ENCODE data around the gene RFNG. TPM values are rescaled to one million over a fixed set of nuclear protein-coding genes. Genes with fewer than 3 reads are reported as not detected.

RFNG gene
- total and polyA plus RNA-seq, 10 of the 15 experiments (the other 5 are each of a cell fraction or from before 2014, with no cell fraction given), result 0.10 to 19.6 (median 6.2) TPM

DNA sequence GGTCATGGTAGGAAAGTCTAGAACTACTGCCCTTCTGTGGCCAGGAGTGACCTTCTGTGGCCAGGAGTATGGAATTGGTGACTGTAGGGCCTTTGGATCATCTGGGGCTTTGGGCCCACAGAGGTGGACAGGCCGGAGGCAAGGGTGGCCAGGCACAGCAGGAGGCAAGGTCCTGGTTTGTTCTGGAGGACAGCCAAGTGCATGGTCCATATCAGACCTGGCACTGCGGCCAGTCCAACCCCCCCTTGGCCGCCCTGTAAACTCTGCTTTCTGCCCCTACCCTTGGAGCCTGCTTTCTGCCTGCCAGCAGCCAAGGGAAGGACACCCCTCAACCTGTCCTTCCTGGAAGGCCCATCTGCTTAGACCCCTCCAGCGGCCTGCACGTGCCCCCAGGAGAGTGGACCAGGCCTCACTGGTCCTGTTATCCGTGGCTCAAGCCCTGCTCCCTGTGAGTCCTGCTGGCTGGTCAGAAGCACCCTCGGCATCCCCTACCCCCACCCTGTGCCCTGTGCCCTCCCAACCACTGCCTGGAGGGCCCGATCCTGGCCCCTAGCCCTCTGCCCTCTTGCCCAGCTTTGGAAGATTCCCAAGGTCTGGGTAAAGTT lies 11.8 kb downstream of the RFNG start:
- CTCF ChIA-PET, result interaction anchor here (1.4 kb wide), 1 partner anchor 11 kb away, joined by 3 read pairs; no protein-coding TSS in a partner anchor
- Histone ChIP-seq H3K9me3 (replicated peaks; ENCODE audit: control insufficient read depth, insufficient read depth, low read length) (no peaks in the 10 kb centered on the region), H2AFZ (ENCODE audit: control insufficient read depth, low read depth, low read length) (no peak overlapping the region), H3K27ac (ENCODE audit: control insufficient read depth, insufficient read depth) (no peak overlapping the region), H3K9ac (ENCODE audit: control insufficient read depth, insufficient read depth, low read length) (no peak overlapping the region), H4K20me1 (ENCODE audit: control insufficient read depth, insufficient read depth) (no peaks in the 10 kb centered on the region), H3K4me2 (ENCODE audit: control insufficient read depth, insufficient read depth) (no peak overlapping the region), H3K36me3 (ENCODE audit: control insufficient read depth in 2 of 2, insufficient read depth in 2 of 2, low read length in 1 of 2) (no peaks in the 10 kb centered on the region; a peak in 1 of 4 replicates), H3K27me3 (replicated peaks in 1 of 2; ENCODE audit: control insufficient read depth in 2 of 2, insufficient read depth in 2 of 2, low read length in 1 of 2) (no peaks in the 10 kb centered on the region), H3K4me1 (ENCODE audit: control insufficient read depth, insufficient read depth, low read length) (peaks cover 10% of the 10 kb centered on the region), H3K4me3 (no peak overlapping the region), H3K79me2 (ENCODE audit: control insufficient read depth, insufficient read depth, low read length) (peaks cover 5% of the 10 kb centered on the region)
- no peak for FAIRE-seq
- intact Hi-C loops (cut with micrococcal nuclease; ENCODE audit: unreplicated experiment) (loop anchor here (5.0 kb wide), 1 partner anchor 58 kb away; the partner anchor contains the start of gene FASN), in situ Hi-C loops (cut with MboI) (loop anchor here (5.0 kb wide), 1 partner anchor 118 kb away; no protein-coding TSS in a partner anchor)
- TF ChIP-seq, protein P1, sequence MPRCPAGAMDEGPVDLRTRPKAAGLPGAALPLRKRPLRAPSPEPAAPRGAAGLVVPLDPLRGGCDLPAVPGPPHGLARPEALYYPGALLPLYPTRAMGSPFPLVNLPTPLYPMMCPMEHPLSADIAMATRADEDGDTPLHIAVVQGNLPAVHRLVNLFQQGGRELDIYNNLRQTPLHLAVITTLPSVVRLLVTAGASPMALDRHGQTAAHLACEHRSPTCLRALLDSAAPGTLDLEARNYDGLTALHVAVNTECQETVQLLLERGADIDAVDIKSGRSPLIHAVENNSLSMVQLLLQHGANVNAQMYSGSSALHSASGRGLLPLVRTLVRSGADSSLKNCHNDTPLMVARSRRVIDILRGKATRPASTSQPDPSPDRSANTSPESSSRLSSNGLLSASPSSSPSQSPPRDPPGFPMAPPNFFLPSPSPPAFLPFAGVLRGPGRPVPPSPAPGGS (IDR thresholded peaks at IDR 0.05; ENCODE audit: borderline replicate concordance, insufficient read depth, low read depth, low read length, poor library complexity, severe bottlenecking), result no peak
- TF ChIP-seq IKZF1 (conservative IDR thresholded peaks at IDR 0.05) (no peak), CHD4 (IDR thresholded peaks at IDR 0.05) (no peak), NBN (IDR thresholded peaks at IDR 0.05) (no peak), SPI1 (IDR thresholded peaks at IDR 0.05; ENCODE audit: borderline replicate concordance, insufficient read depth, low read depth, low read length) (no peak), MYB (IDR thresholded peaks at IDR 0.05; ENCODE audit: borderline replicate concordance, low read depth, low read length) (no peak), CREM (IDR thresholded peaks at IDR 0.05; ENCODE audit: low read depth) (no peak)
- TF ChIP-seq, protein P2, sequence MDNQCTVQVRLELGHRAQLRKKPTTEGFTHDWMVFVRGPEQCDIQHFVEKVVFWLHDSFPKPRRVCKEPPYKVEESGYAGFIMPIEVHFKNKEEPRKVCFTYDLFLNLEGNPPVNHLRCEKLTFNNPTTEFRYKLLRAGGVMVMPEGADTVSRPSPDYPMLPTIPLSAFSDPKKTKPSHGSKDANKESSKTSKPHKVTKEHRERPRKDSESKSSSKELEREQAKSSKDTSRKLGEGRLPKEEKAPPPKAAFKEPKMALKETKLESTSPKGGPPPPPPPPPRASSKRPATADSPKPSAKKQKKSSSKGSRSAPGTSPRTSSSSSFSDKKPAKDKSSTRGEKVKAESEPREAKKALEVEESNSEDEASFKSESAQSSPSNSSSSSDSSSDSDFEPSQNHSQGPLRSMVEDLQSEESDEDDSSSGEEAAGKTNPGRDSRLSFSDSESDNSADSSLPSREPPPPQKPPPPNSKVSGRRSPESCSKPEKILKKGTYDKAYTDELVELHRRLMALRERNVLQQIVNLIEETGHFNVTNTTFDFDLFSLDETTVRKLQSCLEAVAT (IDR thresholded peaks at IDR 0.05), result no peak
- TF ChIP-seq, protein P3, sequence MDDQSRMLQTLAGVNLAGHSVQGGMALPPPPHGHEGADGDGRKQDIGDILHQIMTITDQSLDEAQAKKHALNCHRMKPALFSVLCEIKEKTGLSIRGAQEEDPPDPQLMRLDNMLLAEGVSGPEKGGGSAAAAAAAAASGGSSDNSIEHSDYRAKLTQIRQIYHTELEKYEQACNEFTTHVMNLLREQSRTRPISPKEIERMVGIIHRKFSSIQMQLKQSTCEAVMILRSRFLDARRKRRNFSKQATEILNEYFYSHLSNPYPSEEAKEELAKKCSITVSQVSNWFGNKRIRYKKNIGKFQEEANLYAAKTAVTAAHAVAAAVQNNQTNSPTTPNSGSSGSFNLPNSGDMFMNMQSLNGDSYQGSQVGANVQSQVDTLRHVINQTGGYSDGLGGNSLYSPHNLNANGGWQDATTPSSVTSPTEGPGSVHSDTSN (IDR thresholded peaks at IDR 0.05; ENCODE audit: insufficient replicate concordance, low read depth, low read length), result no peak
- TF ChIP-seq, protein P4, sequence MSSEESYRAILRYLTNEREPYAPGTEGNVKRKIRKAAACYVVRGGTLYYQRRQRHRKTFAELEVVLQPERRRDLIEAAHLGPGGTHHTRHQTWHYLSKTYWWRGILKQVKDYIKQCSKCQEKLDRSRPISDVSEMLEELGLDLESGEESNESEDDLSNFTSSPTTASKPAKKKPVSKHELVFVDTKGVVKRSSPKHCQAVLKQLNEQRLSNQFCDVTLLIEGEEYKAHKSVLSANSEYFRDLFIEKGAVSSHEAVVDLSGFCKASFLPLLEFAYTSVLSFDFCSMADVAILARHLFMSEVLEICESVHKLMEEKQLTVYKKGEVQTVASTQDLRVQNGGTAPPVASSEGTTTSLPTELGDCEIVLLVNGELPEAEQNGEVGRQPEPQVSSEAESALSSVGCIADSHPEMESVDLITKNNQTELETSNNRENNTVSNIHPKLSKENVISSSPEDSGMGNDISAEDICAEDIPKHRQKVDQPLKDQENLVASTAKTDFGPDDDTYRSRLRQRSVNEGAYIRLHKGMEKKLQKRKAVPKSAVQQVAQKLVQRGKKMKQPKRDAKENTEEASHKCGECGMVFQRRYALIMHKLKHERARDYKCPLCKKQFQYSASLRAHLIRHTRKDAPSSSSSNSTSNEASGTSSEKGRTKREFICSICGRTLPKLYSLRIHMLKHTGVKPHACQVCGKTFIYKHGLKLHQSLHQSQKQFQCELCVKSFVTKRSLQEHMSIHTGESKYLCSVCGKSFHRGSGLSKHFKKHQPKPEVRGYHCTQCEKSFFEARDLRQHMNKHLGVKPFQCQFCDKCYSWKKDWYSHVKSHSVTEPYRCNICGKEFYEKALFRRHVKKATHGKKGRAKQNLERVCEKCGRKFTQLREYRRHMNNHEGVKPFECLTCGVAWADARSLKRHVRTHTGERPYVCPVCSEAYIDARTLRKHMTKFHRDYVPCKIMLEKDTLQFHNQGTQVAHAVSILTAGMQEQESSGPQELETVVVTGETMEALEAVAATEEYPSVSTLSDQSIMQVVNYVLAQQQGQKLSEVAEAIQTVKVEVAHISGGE (CRISPR knock-in tag; IDR thresholded peaks at IDR 0.05), result no peak
- ATAC-seq, result no peak
- WGBS (ENCODE audit: insufficient coverage, insufficient replicate concordance, low lambda C conversion rate, missing lambda C conversion rate), result 65% methylated on average over 8 of the region's 8 CpGs
- SMC1A ChIA-PET (ENCODE audit: uncharacterized antibody, unreplicated experiment), result no interaction called here
- no TSS peak for BruUV-seq (replicated peaks)
- no peak for DNase-seq (ENCODE audit: low read depth, low spot score)
- RAD21 ChIA-PET (ENCODE audit: unreplicated experiment), result interaction anchor here (0.7 kb wide), 1 partner anchor 72 kb away, joined by 4 read pairs; no protein-coding TSS in a partner anchor
- POLR2A ChIA-PET, result interaction anchor here (0.7 kb wide), 1 partner anchor 118 kb away, joined by 10 read pairs; no protein-coding TSS in a partner anchor
